ENCODE results near the gene ATP5PO. TPM values are rescaled to one million over a fixed set of nuclear protein-coding genes. Genes with fewer than 3 reads are reported as not detected.

Gene ATP5PO
- total RNA-seq, 1 donor from 2014 or later, result 309 TPM

- H3K9me3 ChIP-seq (ENCODE audit: low read depth), result no peaks in the 10 kb centered on the region
- H3K4me3 Mint-ChIP-seq, result peak overlapping the region; percentile 98
- H3K36me3 Mint-ChIP-seq, result peaks cover 14% of the 10 kb centered on the region
- peaks cover 43% of the 10 kb centered on the region for H3K79me2 ChIP-seq (ENCODE audit: low read depth)
- H3K9ac ChIP-seq, result no peak overlapping the region
- peaks cover 4% of the 10 kb centered on the region for H4K20me1 ChIP-seq (ENCODE audit: low read depth)
- peaks cover 28% of the 10 kb centered on the region for H3K36me3 ChIP-seq
- peaks cover 2% of the 10 kb centered on the region for H3K27me3 Mint-ChIP-seq (ENCODE audit: insufficient read depth, low read depth)
- H3K4me1 Mint-ChIP-seq, result peaks cover 16% of the 10 kb centered on the region
- H3K4me2 ChIP-seq, result peak overlapping the region; percentile 95
- H2AFZ ChIP-seq (replicated peaks), result no peak overlapping the region
- no peak for DNase-seq (ENCODE audit: low spot score)
- TF ChIP-seq EZH2phosphoT487 (IDR thresholded peaks at IDR 0.05) (no peak), EZH2 (IDR thresholded peaks at IDR 0.05) (no peak), CTCF (IDR thresholded peaks at IDR 0.05) (no peak)
- H3K27me3 ChIP-seq, result no peaks in the 10 kb centered on the region
- H3K4me3 ChIP-seq, result peak overlapping the region; percentile 90
- H3K27ac Mint-ChIP-seq, result no peak overlapping the region
- no peaks in the 10 kb centered on the region for H3K9me3 Mint-ChIP-seq
- H3K4me1 ChIP-seq, result peaks cover 13% of the 10 kb centered on the region
- H3F3A ChIP-seq (ENCODE audit: low read depth), result peaks cover 10% of the 10 kb centered on the region
- H3K27ac ChIP-seq, result no peak overlapping the region
Observed at GRCh38 chr21:33914188-33914587, 1.4 kb downstream of the ATP5PO start.

- Histone ChIP-seq H3K36me3 (peaks cover 28% of the 10 kb centered on the region), H3K4me1 (peaks cover 9% of the 10 kb centered on the region), H3K27me3 (no peaks in the 10 kb centered on the region), H3K9me3 (ENCODE audit: low read depth) (no peaks in the 10 kb centered on the region), H2AFZ (replicated peaks) (no peak overlapping the region), H3K27ac (no peak overlapping the region), H3F3A (ENCODE audit: low read depth) (peaks cover 10% of the 10 kb centered on the region), H3K4me2 (no peak overlapping the region), H3K79me2 (ENCODE audit: low read depth) (peaks cover 35% of the 10 kb centered on the region), H4K20me1 (ENCODE audit: low read depth) (peaks cover 4% of the 10 kb centered on the region), H3K9ac (no peak overlapping the region), H3K4me3 (no peak overlapping the region)
- Mint-ChIP-seq H3K4me1 (peaks cover 6% of the 10 kb centered on the region), H3K36me3 (peaks cover 32% of the 10 kb centered on the region), H3K27ac (no peak overlapping the region), H3K4me3 (no peak overlapping the region), H3K27me3 (ENCODE audit: insufficient read depth, low read depth) (no peaks in the 10 kb centered on the region), H3K9me3 (no peaks in the 10 kb centered on the region)
- no peak for TF ChIP-seq CTCF (IDR thresholded peaks at IDR 0.05)
- no peak for TF ChIP-seq EZH2 (IDR thresholded peaks at IDR 0.05)
- TF ChIP-seq EZH2phosphoT487 (IDR thresholded peaks at IDR 0.05), result no peak
- no peak for DNase-seq (ENCODE audit: low spot score)
Observed at GRCh38 chr21:33909756-33910155, 5.8 kb downstream of the ATP5PO start.

- no peaks in the 10 kb centered on the region for H3K27me3 Mint-ChIP-seq (ENCODE audit: insufficient read depth, low read depth)
- Histone ChIP-seq H3F3A (ENCODE audit: low read depth) (peaks cover 7% of the 10 kb centered on the region), H3K4me3 (no peak overlapping the region), H3K9me3 (ENCODE audit: low read depth) (no peaks in the 10 kb centered on the region), H3K4me2 (no peak overlapping the region), H3K27me3 (no peaks in the 10 kb centered on the region), H3K27ac (no peak overlapping the region), H4K20me1 (ENCODE audit: low read depth) (no peaks in the 10 kb centered on the region), H3K4me1 (no peaks in the 10 kb centered on the region), H3K9ac (no peak overlapping the region), H2AFZ (replicated peaks) (no peak overlapping the region), H3K36me3 (peaks cover 28% of the 10 kb centered on the region), H3K79me2 (ENCODE audit: low read depth) (peaks cover 25% of the 10 kb centered on the region)
- H3K27ac Mint-ChIP-seq, result no peak overlapping the region
- TF ChIP-seq EZH2 (IDR thresholded peaks at IDR 0.05) (no peak), CTCF (IDR thresholded peaks at IDR 0.05) (no peak), EZH2phosphoT487 (IDR thresholded peaks at IDR 0.05) (no peak)
- H3K36me3 Mint-ChIP-seq, result peaks cover 30% of the 10 kb centered on the region
- no peaks in the 10 kb centered on the region for H3K4me1 Mint-ChIP-seq
- no peaks in the 10 kb centered on the region for H3K9me3 Mint-ChIP-seq
- DNase-seq (ENCODE audit: low spot score), result no peak
- no peak overlapping the region for H3K4me3 Mint-ChIP-seq
Observed at GRCh38 chr21:33908760-33909159, 6.8 kb downstream of the ATP5PO start.

All from neural progenitor cell (in vitro differentiated cells).